Ramos (cell line): ENCODE data around the gene LINC01488.

Source experiments
- in situ Hi-C: fragments of 300-500 bp; cut with MboI; formaldehyde crosslinking; loops from one replicate; pipeline ENCODE4 v1.14.3; 2022; ENCODE audit warnings: low sequenced_read_pairs; ENCODE audit not compliant: unreplicated experiment

LINC01488 gene

GRCh38 chr11:69475141-69475865 is 6.2 kb upstream of the LINC01488 start:
- in situ Hi-C loops: no loop called here

- in situ Hi-C loops: no loop called here
Observed at GRCh38 chr11:69475866-69476471, 5.5 kb upstream of the LINC01488 start.

GRCh38 chr11:69476509-69476961 is 4.9 kb upstream of the LINC01488 start:
- in situ Hi-C loops: no loop called here

- in situ Hi-C loops: no loop called here
Observed at GRCh38 chr11:69477086-69477485, 4.4 kb upstream of the LINC01488 start.

GRCh38 chr11:69479591-69480271 is 1.7 kb upstream of the LINC01488 start:
- in situ Hi-C loops: no loop called here

GRCh38 chr11:69480547-69481392 is 693 bp upstream of the LINC01488 start:
- in situ Hi-C loops: no loop called here

GRCh38 chr11:69482322-69482721 is 859 bp downstream of the LINC01488 start:
- in situ Hi-C loops: no loop called here

GRCh38 chr11:69483170-69483569 is 1.7 kb downstream of the LINC01488 start:
- in situ Hi-C loops: no loop called here

- in situ Hi-C loops: no loop called here
Observed at GRCh38 chr11:69483691-69484426, 2.4 kb downstream of the LINC01488 start.

- in situ Hi-C loops: no loop called here
Observed at GRCh38 chr11:69484427-69485259, 3.2 kb downstream of the LINC01488 start.

GRCh38 chr11:69485337-69486041 is 4.0 kb downstream of the LINC01488 start:
- in situ Hi-C loops: no loop called here

- in situ Hi-C loops: no loop called here
Observed at GRCh38 chr11:69486056-69486772, 4.8 kb downstream of the LINC01488 start.

- in situ Hi-C loops: no loop called here
Observed at GRCh38 chr11:69486773-69487291, 5.4 kb downstream of the LINC01488 start.

- in situ Hi-C loops: no loop called here
Observed at GRCh38 chr11:69487391-69487790, 5.9 kb downstream of the LINC01488 start.

GRCh38 chr11:69487849-69488542 is 6.5 kb downstream of the LINC01488 start:
- in situ Hi-C loops: no loop called here

GRCh38 chr11:69488543-69488940 is 7.1 kb downstream of the LINC01488 start:
- in situ Hi-C loops: no loop called here
